Neural progenitor cell (in vitro differentiated cells): Measurements from ENCODE around the gene RBM17.

Experiments
- EZH2 ChIP-seq: fragments of 200-600 bp; sonication (generic); IDR thresholded peaks from 2 replicates; pipeline ENCODE4 v1.6.1; 2017; ENCODE audit warnings: antibody characterized with exemption, mild to moderate bottlenecking, moderate library complexity
- TF ChIP-seq, protein P1 (sequence below): fragments of 200-600 bp; sonication (generic); IDR thresholded peaks from 2 replicates; pipeline ENCODE4 v1.5.1; 2017; ENCODE audit warnings: antibody characterized with exemption, mild to moderate bottlenecking

DNA sequence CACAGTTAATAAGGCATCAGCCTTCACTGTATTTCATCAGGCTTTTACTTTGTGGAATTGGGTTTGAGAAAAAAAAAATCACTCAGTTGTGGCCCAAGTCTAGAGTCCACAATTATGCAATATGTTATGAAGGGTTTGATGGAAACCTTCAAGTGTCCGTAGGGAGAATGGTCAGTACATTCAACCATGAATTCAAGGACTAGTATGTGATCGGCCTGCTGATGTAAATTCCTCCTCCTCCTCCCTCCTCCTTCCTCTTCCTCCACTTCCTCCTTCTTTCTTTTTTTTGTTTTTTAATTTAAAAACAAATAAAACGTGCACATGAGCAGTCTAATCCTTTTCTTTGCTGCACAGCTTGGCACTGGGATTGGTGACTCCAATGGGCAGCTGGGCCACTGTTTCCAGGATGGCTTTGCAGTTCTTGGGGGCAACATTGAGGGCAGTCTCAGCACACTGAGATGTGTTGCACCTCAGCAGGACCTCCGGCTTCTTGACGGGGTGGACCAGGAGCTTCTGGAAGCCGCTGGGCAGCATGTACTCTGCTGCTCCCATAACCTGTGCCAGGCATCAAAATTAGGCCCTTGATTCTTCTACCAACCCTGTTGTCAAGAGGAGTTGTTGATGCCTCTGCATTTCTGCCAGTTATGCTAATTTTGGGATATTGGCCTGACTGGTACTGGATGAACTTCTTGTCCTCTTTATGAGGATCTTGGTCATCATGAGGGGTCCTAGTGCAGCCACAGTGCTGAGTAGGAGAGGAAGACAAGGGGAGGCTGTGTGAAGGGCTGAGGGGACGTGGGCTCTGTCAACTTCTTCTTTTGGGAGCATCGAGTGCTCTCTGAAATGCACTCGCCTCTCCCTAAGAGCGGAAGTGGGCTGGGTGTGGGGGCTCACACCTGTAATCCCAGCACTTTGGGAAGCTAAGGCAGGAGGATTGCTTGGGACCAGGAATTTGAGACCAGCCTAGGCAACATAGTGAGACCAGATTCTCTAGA is 17.4 kb upstream of the RBM17 start:
- TF ChIP-seq, protein P1, sequence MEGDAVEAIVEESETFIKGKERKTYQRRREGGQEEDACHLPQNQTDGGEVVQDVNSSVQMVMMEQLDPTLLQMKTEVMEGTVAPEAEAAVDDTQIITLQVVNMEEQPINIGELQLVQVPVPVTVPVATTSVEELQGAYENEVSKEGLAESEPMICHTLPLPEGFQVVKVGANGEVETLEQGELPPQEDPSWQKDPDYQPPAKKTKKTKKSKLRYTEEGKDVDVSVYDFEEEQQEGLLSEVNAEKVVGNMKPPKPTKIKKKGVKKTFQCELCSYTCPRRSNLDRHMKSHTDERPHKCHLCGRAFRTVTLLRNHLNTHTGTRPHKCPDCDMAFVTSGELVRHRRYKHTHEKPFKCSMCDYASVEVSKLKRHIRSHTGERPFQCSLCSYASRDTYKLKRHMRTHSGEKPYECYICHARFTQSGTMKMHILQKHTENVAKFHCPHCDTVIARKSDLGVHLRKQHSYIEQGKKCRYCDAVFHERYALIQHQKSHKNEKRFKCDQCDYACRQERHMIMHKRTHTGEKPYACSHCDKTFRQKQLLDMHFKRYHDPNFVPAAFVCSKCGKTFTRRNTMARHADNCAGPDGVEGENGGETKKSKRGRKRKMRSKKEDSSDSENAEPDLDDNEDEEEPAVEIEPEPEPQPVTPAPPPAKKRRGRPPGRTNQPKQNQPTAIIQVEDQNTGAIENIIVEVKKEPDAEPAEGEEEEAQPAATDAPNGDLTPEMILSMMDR: no peak
- no peak for TF ChIP-seq EZH2
